HepG2 (cell line): ENCODE results near the gene SH3YL1. TPM values are rescaled to one million over a fixed set of nuclear protein-coding genes. Genes with fewer than 3 reads are reported as not detected.

Experiments
- ATRX ChIP-seq: sonication (generic); formaldehyde crosslinking; IDR thresholded peaks from 2 replicates; pipeline ENCODE4 v1.4.0; 2020; ENCODE audit warnings: missing genetic modification reagents, borderline replicate concordance
- CHD4 ChIP-seq: fragments of 200-600 bp; sonication (generic); IDR thresholded peaks from 2 replicates; pipeline ENCODE4 v1.7.0; 2017; ENCODE audit warnings: mild to moderate bottlenecking, low read length, borderline replicate concordance
- MZF1 ChIP-seq: sonication (generic); formaldehyde crosslinking; IDR thresholded peaks from 2 replicates; pipeline ENCODE4 v1.8.1; 2023; ENCODE audit warnings: mild to moderate bottlenecking, missing genetic modification reagents, borderline replicate concordance
- NFIB ChIP-seq: sonication (generic); formaldehyde crosslinking; IDR thresholded peaks from 2 replicates; pipeline ENCODE4 v1.9.0; 2021; ENCODE audit warnings: missing genetic modification reagents, mild to moderate bottlenecking, borderline replicate concordance
- PAF1 ChIP-seq: IDR thresholded peaks from 2 replicates; pipeline ENCODE4 v1.6.1; 2016; ENCODE audit warnings: missing genetic modification reagents, missing compliant biosample characterization
- ZMAT3 ChIP-seq: sonication (generic); formaldehyde crosslinking; conservative IDR thresholded peaks from 2 replicates; pipeline ENCODE4 v1.7.0; 2021; ENCODE audit warnings: missing genetic modification reagents
- ZNF547 ChIP-seq: sonication (generic); formaldehyde crosslinking; IDR thresholded peaks from 2 replicates; pipeline ENCODE4 v1.5.1; 2020; ENCODE audit warnings: mild to moderate bottlenecking, missing genetic modification reagents
- ZNF550 ChIP-seq: sonication (generic); formaldehyde crosslinking; IDR thresholded peaks from 2 replicates; pipeline ENCODE4 v1.4.0; 2020; ENCODE audit warnings: mild to moderate bottlenecking, missing genetic modification reagents, borderline replicate concordance
- ZNF850 ChIP-seq: sonication (generic); formaldehyde crosslinking; conservative IDR thresholded peaks from 2 replicates; pipeline ENCODE4 v1.9.0; 2021; ENCODE audit warnings: mild to moderate bottlenecking, missing genetic modification reagents
- polyA plus RNA-seq, 8 experiments: library from polyadenylated mRNA; depleted of rRNA in 3 of 8; stranded (reverse) in 7 of 8; unstranded in 1 of 8; fragments of >200 nt; fragmentation: Illumina TruSeq in 4 of 8; extraction: Trizol in 4 of 8; gene quantifications; 2 replicates each; pipeline versions ENCODE4 v1.2.1 to v1.2.3, GENCODE V29; 2011 to 2016; ENCODE audit warnings: low read depth in 4 of 8, missing spikeins in 1 of 8, mixed read lengths in 1 of 8; ENCODE audit not compliant: insufficient read depth in 1 of 8
- total RNA-seq, 5 experiments: library from RNA; depleted of rRNA; stranded (reverse); fragments of >200 nt; fragmentation: Illumina TruSeq; extraction: Trizol; gene quantifications; 2 replicates each; pipeline ENCODE4 v1.2.3, GENCODE V29; 2016; ENCODE audit warnings: low read depth in 1 of 5
- TF ChIP-seq, protein P1 (sequence below): sonication (generic); formaldehyde crosslinking; IDR thresholded peaks from 2 replicates; pipeline ENCODE4 v1.4.0; 2020; ENCODE audit warnings: missing genetic modification reagents
- TF ChIP-seq, protein P2 (sequence below): sonication (generic); formaldehyde crosslinking; IDR thresholded peaks from 2 replicates; pipeline ENCODE4 v1.5.0; 2020; ENCODE audit warnings: mild to moderate bottlenecking, missing genetic modification reagents
- TF ChIP-seq, protein P3 (sequence below): sonication (generic); formaldehyde crosslinking; IDR thresholded peaks from 2 replicates; pipeline ENCODE4 v1.5.0; 2020; ENCODE audit warnings: missing genetic modification reagents
- TF ChIP-seq, protein P4 (sequence below): sonication (generic); formaldehyde crosslinking; IDR thresholded peaks from 2 replicates; pipeline ENCODE4 v1.4.0; 2020; ENCODE audit warnings: mild to moderate bottlenecking, missing genetic modification reagents

SH3YL1 gene
- total and polyA plus RNA-seq, 2 of the 13 experiments (the other 11 are each of a cell fraction or from before 2014, with no cell fraction given), result 13.0 to 48.2 TPM

DNA sequence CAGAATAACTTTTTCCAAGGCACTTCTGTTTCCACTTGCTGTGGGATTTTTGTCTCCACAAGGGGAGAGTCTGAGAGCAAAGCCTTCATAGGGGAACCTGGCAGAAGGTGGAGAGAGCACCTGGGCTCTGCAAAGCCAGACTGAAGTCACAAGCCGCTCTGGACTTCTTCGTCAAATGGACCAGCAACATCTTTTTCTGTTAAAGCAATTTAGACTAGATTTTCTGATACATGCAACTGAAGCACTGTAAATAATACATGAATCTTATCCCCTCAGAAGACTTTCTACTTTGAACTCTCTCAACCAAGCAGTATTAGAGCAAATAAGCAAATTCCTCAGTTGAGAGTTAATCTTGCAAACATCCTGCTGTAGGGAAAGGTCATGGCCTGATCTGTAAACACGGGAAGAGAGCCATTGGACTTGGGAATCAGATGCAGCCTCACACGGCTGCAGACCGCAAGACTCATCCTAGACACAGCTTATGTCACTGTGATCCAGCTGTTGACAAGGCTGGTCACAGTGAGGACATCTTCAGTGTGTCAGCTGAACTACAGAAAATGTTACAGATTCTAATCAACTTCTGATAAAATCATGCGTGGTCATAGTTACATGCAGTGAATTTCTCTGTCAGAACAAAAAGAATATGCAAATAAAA, 3.2 kb downstream of the SH3YL1 start (continued):
- TF ChIP-seq, protein P1, sequence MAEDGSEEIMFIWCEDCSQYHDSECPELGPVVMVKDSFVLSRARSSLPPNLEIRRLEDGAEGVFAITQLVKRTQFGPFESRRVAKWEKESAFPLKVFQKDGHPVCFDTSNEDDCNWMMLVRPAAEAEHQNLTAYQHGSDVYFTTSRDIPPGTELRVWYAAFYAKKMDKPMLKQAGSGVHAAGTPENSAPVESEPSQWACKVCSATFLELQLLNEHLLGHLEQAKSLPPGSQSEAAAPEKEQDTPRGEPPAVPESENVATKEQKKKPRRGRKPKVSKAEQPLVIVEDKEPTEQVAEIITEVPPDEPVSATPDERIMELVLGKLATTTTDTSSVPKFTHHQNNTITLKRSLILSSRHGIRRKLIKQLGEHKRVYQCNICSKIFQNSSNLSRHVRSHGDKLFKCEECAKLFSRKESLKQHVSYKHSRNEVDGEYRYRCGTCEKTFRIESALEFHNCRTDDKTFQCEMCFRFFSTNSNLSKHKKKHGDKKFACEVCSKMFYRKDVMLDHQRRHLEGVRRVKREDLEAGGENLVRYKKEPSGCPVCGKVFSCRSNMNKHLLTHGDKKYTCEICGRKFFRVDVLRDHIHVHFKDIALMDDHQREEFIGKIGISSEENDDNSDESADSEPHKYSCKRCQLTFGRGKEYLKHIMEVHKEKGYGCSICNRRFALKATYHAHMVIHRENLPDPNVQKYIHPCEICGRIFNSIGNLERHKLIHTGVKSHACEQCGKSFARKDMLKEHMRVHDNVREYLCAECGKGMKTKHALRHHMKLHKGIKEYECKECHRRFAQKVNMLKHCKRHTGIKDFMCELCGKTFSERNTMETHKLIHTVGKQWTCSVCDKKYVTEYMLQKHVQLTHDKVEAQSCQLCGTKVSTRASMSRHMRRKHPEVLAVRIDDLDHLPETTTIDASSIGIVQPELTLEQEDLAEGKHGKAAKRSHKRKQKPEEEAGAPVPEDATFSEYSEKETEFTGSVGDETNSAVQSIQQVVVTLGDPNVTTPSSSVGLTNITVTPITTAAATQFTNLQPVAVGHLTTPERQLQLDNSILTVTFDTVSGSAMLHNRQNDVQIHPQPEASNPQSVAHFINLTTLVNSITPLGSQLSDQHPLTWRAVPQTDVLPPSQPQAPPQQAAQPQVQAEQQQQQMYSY (CRISPR knock-in tag), result peak; percentile 11; the same call in 1 of the 2 replicates
- TF ChIP-seq ZNF547 (CRISPR knock-in tag), result peak; percentile 66; the same call in 1 of the 2 replicates
- no peak for TF ChIP-seq ZNF850
- no peak for TF ChIP-seq ATRX (CRISPR knock-in tag)
- TF ChIP-seq, protein P2, sequence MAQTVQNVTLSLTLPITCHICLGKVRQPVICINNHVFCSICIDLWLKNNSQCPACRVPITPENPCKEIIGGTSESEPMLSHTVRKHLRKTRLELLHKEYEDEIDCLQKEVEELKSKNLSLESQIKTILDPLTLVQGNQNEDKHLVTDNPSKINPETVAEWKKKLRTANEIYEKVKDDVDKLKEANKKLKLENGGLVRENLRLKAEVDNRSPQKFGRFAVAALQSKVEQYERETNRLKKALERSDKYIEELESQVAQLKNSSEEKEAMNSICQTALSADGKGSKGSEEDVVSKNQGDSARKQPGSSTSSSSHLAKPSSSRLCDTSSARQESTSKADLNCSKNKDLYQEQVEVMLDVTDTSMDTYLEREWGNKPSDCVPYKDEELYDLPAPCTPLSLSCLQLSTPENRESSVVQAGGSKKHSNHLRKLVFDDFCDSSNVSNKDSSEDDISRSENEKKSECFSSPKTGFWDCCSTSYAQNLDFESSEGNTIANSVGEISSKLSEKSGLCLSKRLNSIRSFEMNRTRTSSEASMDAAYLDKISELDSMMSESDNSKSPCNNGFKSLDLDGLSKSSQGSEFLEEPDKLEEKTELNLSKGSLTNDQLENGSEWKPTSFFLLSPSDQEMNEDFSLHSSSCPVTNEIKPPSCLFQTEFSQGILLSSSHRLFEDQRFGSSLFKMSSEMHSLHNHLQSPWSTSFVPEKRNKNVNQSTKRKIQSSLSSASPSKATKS (CRISPR knock-in tag), result no peak
- peak; percentile 55; the same call in 1 of the 2 replicates for TF ChIP-seq PAF1
- TF ChIP-seq CHD4, result peak; percentile 90; the same call in 1 of the 2 replicates
- TF ChIP-seq, protein P3, sequence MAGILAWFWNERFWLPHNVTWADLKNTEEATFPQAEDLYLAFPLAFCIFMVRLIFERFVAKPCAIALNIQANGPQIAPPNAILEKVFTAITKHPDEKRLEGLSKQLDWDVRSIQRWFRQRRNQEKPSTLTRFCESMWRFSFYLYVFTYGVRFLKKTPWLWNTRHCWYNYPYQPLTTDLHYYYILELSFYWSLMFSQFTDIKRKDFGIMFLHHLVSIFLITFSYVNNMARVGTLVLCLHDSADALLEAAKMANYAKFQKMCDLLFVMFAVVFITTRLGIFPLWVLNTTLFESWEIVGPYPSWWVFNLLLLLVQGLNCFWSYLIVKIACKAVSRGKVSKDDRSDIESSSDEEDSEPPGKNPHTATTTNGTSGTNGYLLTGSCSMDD (CRISPR knock-in tag), result no peak
- TF ChIP-seq NFIB (CRISPR knock-in tag), result no peak
- no peak for TF ChIP-seq ZNF550
- TF ChIP-seq, protein P4, sequence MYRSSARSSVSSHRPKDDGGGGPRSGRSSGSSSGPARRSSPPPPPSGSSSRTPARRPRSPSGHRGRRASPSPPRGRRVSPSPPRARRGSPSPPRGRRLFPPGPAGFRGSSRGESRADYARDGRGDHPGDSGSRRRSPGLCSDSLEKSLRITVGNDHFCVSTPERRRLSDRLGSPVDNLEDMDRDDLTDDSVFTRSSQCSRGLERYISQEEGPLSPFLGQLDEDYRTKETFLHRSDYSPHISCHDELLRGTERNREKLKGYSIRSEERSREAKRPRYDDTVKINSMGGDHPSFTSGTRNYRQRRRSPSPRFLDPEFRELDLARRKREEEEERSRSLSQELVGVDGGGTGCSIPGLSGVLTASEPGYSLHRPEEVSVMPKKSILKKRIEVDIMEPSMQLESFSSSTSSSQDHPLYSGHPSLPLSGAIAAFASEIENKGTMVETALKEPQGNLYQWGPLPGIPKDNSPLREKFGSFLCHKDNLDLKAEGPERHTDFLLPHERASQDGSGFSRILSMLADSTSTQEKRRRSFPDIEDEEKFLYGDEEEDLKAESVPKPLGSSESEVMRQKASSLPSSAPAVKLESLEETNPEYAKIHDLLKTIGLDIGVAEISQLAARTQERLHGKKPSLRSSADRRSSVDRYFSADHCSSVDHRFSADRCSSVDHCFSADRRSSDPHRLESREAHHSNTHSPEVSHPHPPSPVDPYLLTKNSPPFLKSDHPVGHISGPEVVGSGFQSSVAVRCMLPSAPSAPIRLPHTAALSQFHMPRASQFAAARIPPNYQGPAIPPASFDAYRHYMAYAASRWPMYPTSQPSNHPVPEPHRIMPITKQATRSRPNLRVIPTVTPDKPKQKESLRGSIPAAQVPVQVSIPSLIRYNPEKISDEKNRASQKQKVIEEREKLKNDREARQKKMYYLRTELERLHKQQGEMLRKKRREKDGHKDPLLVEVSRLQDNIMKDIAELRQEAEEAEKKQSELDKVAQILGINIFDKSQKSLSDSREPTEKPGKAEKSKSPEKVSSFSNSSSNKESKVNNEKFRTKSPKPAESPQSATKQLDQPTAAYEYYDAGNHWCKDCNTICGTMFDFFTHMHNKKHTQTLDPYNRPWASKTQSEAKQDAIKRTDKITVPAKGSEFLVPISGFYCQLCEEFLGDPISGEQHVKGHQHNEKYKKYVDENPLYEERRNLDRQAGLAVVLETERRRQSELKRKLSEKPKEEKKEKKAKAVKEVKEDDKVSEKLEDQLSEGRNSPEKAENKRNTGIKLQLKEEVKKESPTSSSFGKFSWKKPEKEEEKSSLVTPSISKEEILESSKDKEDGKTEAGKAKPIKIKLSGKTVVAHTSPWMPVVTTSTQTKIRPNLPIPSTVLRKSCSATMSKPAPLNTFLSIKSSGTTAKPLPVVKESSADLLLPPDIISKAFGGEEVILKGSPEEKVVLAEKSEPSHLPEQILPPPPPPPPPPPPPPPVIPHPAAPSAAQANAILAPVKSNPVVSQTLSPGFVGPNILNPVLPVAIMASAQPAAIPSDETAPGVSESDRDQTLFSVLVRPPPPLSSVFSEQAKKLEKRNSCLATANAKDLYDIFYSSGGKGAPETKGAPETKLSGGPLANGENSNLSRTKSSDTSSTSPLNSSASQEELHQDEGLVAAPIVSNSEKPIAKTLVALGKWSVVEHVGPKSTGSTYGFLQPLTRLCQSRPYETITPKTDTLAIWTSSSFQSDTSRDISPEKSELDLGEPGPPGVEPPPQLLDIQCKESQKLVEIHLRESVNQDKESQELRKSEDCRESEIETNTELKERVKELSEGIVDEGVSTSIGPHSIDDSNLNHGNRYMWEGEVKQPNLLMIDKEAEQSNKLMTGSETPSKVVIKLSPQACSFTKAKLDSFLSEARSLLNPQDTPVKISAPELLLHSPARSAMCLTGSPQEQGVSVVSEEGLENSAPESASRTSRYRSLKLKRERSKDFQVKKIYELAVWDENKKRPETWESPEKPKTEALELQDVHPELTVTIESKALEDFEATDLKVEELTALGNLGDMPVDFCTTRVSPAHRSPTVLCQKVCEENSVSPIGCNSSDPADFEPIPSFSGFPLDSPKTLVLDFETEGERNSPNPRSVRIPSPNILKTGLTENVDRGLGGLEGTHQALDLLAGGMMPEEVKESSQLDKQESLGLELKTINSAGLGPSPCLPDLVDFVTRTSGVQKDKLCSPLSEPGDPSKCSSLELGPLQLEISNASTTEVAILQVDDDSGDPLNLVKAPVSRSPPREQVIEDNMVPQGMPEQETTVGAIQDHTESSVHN (CRISPR knock-in tag), result peak; percentile 96
- TF ChIP-seq ZMAT3 (CRISPR knock-in tag), result peak; percentile 99
- TF ChIP-seq MZF1 (CRISPR knock-in tag), result no peak
